Measurements from ENCODE around the gene BCO2. TPM values are rescaled to one million over a fixed set of nuclear protein-coding genes. Genes with fewer than 3 reads are reported as not detected.

Gene BCO2
- total and polyA plus RNA-seq, 2 donors = 1.4 to 5.5 TPM

DNA sequence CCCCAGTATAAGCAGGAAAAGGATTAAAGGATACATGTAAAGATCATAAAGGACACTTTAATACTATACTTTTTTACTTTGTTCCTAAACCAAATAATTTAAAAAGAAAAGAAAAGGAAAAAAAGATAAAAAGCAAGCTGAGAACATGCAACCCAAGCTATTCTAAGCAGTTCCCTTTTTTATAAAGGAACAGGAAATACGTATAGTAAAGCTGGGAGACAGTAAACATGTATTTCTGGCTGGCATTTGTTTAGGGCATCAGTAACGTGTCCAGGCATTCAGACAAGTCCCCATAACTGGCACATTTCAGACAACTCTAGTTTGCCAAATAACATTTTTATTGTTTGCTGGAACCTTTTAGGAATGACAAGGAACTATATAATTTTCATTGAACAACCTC, 24.9 kb downstream of the BCO2 start:
- Histone ChIP-seq H3K27me3 (ENCODE audit: control insufficient read depth in 2 of 2, insufficient read depth in 1 of 2, low read length in 1 of 2) (no peaks in the 10 kb centered on the region), H3K4me1 (ENCODE audit: control insufficient read depth in 2 of 2, insufficient read depth in 2 of 2, low read length in 2 of 2) (no peaks in the 10 kb centered on the region), H3K27ac (ENCODE audit: low read depth in 1 of 2, low read length in 1 of 2) (no peak overlapping the region), H3K4me3 (ENCODE audit: low read length in 2 of 2) (no peak overlapping the region), H3K9me3 (ENCODE audit: control insufficient read depth in 2 of 2, insufficient read depth in 1 of 2, low read length in 1 of 2) (no peaks in the 10 kb centered on the region), H3K36me3 (ENCODE audit: control insufficient read depth in 2 of 2, insufficient read depth in 2 of 2, low read length in 1 of 2) (no peaks in the 10 kb centered on the region)
- no peak for DNase-seq (ENCODE audit: low read depth in 6 of 9, low spot score in 9 of 9)
- 22% methylated on average over 2 of the region's 2 CpGs for WGBS

DNA sequence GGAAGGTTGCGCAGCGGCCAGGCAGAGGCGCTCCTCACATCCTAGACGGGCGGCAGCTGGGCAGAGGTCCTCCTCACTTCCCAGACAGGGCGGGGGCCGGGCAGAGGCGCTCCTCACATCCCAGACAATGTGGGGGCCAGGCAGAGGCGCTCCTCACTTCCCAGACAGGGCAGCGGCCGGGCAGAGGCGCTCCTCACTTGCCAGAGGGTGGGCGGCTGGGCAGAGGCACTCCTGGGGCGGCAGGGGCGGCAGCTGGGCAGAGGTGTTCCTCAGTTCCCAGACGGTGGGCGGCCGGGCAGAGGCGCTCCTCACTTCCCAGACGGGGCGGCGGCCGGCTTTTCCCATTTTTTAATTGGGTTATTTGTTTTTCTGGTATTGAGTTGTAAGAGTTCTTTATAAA, 30.8 kb downstream of the BCO2 start:
- Histone ChIP-seq H3K9me3 (ENCODE audit: control insufficient read depth in 2 of 2, insufficient read depth in 1 of 2, low read length in 1 of 2) (no peaks in the 10 kb centered on the region), H3K27ac (ENCODE audit: low read depth in 1 of 2, low read length in 1 of 2) (no peak overlapping the region), H3K36me3 (ENCODE audit: control insufficient read depth in 2 of 2, insufficient read depth in 2 of 2, low read length in 1 of 2) (no peaks in the 10 kb centered on the region), H3K4me3 (ENCODE audit: low read length in 2 of 2) (no peak overlapping the region), H3K27me3 (ENCODE audit: control insufficient read depth in 2 of 2, insufficient read depth in 1 of 2, low read length in 1 of 2) (no peaks in the 10 kb centered on the region), H3K4me1 (ENCODE audit: control insufficient read depth in 2 of 2, insufficient read depth in 2 of 2, low read length in 2 of 2) (no peaks in the 10 kb centered on the region)
- WGBS = 96% methylated on average over 23 of the region's 23 CpGs
- no peak for DNase-seq (ENCODE audit: low read depth in 6 of 9, low spot score in 9 of 9)

DNA sequence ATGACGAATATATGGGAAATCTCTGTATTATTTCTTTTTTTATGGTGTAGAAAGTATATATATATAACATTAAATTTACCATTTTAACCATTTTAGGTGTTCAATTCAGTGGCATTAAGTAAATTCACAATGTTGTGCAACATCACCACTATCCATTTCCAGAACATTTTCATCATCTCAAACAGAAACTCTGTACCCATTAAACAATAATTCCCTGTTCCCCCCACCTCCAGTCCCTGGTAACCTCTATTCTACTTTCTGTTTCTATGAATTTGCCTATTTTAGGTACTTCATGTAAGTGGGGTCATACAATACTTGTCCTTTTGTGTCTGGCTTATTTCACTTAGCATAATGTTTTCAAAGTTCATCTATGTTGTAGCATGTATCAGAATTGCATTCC, 35.6 kb downstream of the BCO2 start:
- Histone ChIP-seq H3K36me3 (ENCODE audit: control insufficient read depth in 2 of 2, insufficient read depth in 2 of 2, low read length in 1 of 2) (no peaks in the 10 kb centered on the region), H3K27ac (ENCODE audit: low read depth in 1 of 2, low read length in 1 of 2) (no peak overlapping the region), H3K4me1 (ENCODE audit: control insufficient read depth in 2 of 2, insufficient read depth in 2 of 2, low read length in 2 of 2) (no peaks in the 10 kb centered on the region), H3K9me3 (ENCODE audit: control insufficient read depth in 2 of 2, insufficient read depth in 1 of 2, low read length in 1 of 2) (no peaks in the 10 kb centered on the region), H3K27me3 (ENCODE audit: control insufficient read depth in 2 of 2, insufficient read depth in 1 of 2, low read length in 1 of 2) (no peaks in the 10 kb centered on the region), H3K4me3 (ENCODE audit: low read length in 2 of 2) (no peak overlapping the region)
- DNase-seq (ENCODE audit: low read depth in 6 of 9, low spot score in 9 of 9) = no peak
- WGBS = 96% methylated on average over 1 of the region's 1 CpG

DNA sequence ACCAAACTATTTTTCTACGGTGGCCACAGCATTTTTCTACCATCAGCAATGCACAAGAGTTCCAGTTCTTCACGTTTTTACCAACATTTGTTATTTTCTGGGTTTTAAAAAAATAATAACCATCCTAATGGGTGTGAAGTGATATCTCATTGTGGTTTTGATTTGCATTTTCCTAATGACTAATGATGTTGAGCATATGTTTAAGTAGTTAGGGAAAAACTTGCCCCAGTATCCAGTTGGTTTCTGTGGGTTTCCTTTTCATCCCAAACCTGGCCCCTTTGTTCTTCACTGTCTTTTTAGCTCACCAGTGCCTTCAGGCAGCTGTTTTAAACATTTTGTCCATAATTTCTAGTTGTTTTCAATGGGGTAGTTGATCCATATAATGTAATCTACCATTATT, 36.2 kb downstream of the BCO2 start:
- no peaks in the 10 kb centered on the region for H3K9me3 ChIP-seq (ENCODE audit: control insufficient read depth in 2 of 2, insufficient read depth in 1 of 2, low read length in 1 of 2)
- no peak overlapping the region for H3K27ac ChIP-seq (ENCODE audit: low read depth in 1 of 2, low read length in 1 of 2)
- H3K4me1 ChIP-seq (ENCODE audit: control insufficient read depth in 2 of 2, insufficient read depth in 2 of 2, low read length in 2 of 2) = no peaks in the 10 kb centered on the region
- DNase-seq (ENCODE audit: low read depth in 6 of 9, low spot score in 9 of 9) = no peak
- H3K27me3 ChIP-seq (ENCODE audit: control insufficient read depth in 2 of 2, insufficient read depth in 1 of 2, low read length in 1 of 2) = no peaks in the 10 kb centered on the region
- no peak overlapping the region for H3K4me3 ChIP-seq (ENCODE audit: low read length in 2 of 2)
- 42% methylated on average over 2 of the region's 2 CpGs for WGBS
- no peaks in the 10 kb centered on the region for H3K36me3 ChIP-seq (ENCODE audit: control insufficient read depth in 2 of 2, insufficient read depth in 2 of 2, low read length in 1 of 2)

DNA sequence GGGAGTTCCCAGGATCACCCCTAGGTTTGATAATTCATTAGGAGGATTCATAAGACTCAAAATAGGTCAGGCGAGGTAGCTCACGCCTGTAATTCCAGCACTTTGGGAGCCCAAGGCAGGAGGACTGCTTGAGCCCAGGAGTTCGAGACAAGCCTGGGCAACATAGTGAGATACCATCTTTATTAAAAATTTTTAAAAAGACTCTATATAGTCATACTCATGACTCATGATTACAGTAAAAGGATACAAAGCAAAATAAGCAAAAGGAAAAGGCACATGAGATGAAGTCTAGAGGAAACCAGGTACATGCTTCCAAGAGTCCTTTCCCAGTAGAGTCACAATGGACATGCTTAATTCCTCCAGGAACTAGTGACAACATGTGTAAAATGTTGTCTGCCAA, 37.0 kb downstream of the BCO2 start:
- Histone ChIP-seq H3K4me3 (ENCODE audit: low read length in 2 of 2) (no peak overlapping the region), H3K4me1 (ENCODE audit: control insufficient read depth in 2 of 2, insufficient read depth in 2 of 2, low read length in 2 of 2) (no peaks in the 10 kb centered on the region), H3K36me3 (ENCODE audit: control insufficient read depth in 2 of 2, insufficient read depth in 2 of 2, low read length in 1 of 2) (no peaks in the 10 kb centered on the region), H3K27me3 (ENCODE audit: control insufficient read depth in 2 of 2, insufficient read depth in 1 of 2, low read length in 1 of 2) (no peaks in the 10 kb centered on the region), H3K27ac (ENCODE audit: low read depth in 1 of 2, low read length in 1 of 2) (no peak overlapping the region), H3K9me3 (ENCODE audit: control insufficient read depth in 2 of 2, insufficient read depth in 1 of 2, low read length in 1 of 2) (no peaks in the 10 kb centered on the region)
- 98% methylated on average over 3 of the region's 3 CpGs for WGBS
- DNase-seq (ENCODE audit: low read depth in 6 of 9, low spot score in 9 of 9) = no peak

DNA sequence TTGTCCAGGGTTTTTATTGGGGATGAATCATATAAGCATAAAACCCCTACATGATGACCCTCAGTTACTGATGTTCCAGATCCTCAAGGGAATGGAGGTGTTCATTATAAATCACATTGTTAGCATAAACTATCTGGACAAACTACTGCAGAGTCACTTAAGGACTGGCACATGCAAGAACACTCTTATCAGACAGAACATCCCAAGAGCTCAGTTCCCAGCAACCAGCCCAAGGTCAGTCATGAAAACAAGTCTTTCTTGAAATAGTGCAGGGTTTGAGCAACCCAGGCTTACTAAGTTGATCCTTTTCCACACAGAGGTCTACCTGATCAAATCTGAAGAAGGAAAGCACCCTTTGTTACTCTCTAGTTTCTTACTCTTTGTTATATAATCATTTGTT, 37.4 kb downstream of the BCO2 start:
- no peaks in the 10 kb centered on the region for H3K9me3 ChIP-seq (ENCODE audit: control insufficient read depth in 2 of 2, insufficient read depth in 1 of 2, low read length in 1 of 2)
- H3K36me3 ChIP-seq (ENCODE audit: control insufficient read depth in 2 of 2, insufficient read depth in 2 of 2, low read length in 1 of 2) = no peaks in the 10 kb centered on the region
- no peak overlapping the region for H3K4me3 ChIP-seq (ENCODE audit: low read length in 2 of 2)
- no peak overlapping the region for H3K27ac ChIP-seq (ENCODE audit: low read depth in 1 of 2, low read length in 1 of 2)
- DNase-seq (ENCODE audit: low read depth in 6 of 9, low spot score in 9 of 9) = no peak
- H3K4me1 ChIP-seq (ENCODE audit: control insufficient read depth in 2 of 2, insufficient read depth in 2 of 2, low read length in 2 of 2) = no peaks in the 10 kb centered on the region
- no peaks in the 10 kb centered on the region for H3K27me3 ChIP-seq (ENCODE audit: control insufficient read depth in 2 of 2, insufficient read depth in 1 of 2, low read length in 1 of 2)

DNA sequence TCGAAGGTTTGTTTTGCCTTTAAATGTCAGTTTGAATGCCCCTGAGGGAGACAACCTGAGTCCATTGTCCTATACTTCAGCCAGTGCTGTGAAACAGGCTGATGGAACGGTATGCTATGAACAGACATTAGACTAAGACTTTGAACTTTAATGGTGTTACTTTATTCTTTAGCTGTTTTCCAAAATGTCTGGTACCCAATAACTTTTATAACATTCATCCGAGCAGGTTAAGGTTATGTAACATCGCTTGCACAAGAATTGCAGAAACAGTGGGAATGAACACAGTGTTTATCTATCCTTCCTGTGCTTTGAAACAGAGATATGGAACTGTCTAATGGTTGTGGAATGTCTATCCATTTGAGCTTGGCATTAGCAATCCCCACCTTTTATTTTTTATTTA, 38.4 kb downstream of the BCO2 start:
- H3K27me3 ChIP-seq (ENCODE audit: control insufficient read depth in 2 of 2, insufficient read depth in 1 of 2, low read length in 1 of 2) = no peaks in the 10 kb centered on the region
- no peak for DNase-seq (ENCODE audit: low read depth in 6 of 9, low spot score in 9 of 9)
- H3K27ac ChIP-seq (ENCODE audit: low read depth in 1 of 2, low read length in 1 of 2) = no peak overlapping the region
- no peak overlapping the region for H3K4me3 ChIP-seq (ENCODE audit: low read length in 2 of 2)
- H3K36me3 ChIP-seq (ENCODE audit: control insufficient read depth in 2 of 2, insufficient read depth in 2 of 2, low read length in 1 of 2) = no peaks in the 10 kb centered on the region
- no peaks in the 10 kb centered on the region for H3K4me1 ChIP-seq (ENCODE audit: control insufficient read depth in 2 of 2, insufficient read depth in 2 of 2, low read length in 2 of 2)
- H3K9me3 ChIP-seq (ENCODE audit: control insufficient read depth in 2 of 2, insufficient read depth in 1 of 2, low read length in 1 of 2) = no peaks in the 10 kb centered on the region
- WGBS = 96% methylated on average over 4 of the region's 4 CpGs

DNA sequence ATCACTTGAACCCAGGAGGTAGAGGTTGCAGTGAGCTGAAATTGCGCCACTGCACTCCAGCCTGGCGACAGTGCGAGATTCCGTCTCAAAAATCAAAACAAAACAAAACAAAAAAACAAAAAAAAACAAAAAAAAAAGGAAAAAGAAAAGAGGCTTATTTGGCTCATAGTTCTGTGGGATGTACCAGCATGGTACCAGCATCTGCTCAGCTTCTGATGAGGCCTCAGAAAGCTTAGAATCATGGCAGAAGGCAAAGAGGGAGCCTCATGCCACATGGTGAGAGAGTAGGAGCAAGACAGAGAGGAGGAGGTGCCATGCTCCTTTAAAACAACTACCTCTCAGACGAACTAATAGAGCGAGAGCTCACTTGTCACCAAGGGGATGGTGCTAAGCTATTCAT, 40.3 kb downstream of the BCO2 start:
- DNase-seq (ENCODE audit: low read depth in 6 of 9, low spot score in 9 of 9) = no peak
- no peaks in the 10 kb centered on the region for H3K36me3 ChIP-seq (ENCODE audit: control insufficient read depth in 2 of 2, insufficient read depth in 2 of 2, low read length in 1 of 2)
- no peaks in the 10 kb centered on the region for H3K9me3 ChIP-seq (ENCODE audit: control insufficient read depth in 2 of 2, insufficient read depth in 1 of 2, low read length in 1 of 2)
- WGBS = 96% methylated on average over 6 of the region's 6 CpGs
- no peak overlapping the region for H3K27ac ChIP-seq (ENCODE audit: low read depth in 1 of 2, low read length in 1 of 2)
- no peak overlapping the region for H3K4me3 ChIP-seq (ENCODE audit: low read length in 2 of 2)
- H3K27me3 ChIP-seq (ENCODE audit: control insufficient read depth in 2 of 2, insufficient read depth in 1 of 2, low read length in 1 of 2) = no peaks in the 10 kb centered on the region
- no peaks in the 10 kb centered on the region for H3K4me1 ChIP-seq (ENCODE audit: control insufficient read depth in 2 of 2, insufficient read depth in 2 of 2, low read length in 2 of 2)

DNA sequence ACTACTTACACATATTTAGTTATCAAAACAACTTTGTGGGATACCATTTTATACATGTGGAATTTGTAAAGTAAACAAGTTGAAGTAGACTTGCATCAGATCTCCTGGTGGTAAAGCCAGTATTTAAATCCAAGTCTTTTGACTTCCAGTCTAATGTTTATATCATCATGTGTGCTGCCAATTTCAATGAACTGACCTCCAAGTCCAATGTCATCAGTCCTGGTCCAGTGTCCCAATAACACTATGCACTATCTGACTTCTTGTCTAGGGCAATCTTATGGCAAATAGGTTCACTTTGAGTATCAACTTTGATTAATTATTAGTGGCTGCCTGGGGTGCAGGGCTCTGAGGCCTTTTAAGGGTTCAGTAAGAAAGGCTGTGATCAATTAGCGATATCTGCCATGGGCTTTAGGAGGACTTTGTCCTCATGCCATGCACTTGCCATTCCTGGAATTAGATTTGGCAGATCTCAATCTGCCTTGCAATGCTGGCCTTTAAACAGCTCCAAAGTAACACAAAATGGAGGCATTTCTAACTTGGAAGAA, 41.3 kb downstream of the BCO2 start:
- Histone ChIP-seq H3K36me3 (ENCODE audit: control insufficient read depth in 2 of 2, insufficient read depth in 2 of 2, low read length in 1 of 2) (no peaks in the 10 kb centered on the region), H3K27ac (ENCODE audit: low read depth in 1 of 2, low read length in 1 of 2) (no peak overlapping the region), H3K4me1 (ENCODE audit: control insufficient read depth in 2 of 2, insufficient read depth in 2 of 2, low read length in 2 of 2) (no peaks in the 10 kb centered on the region), H3K4me3 (ENCODE audit: low read length in 2 of 2) (no peak overlapping the region), H3K27me3 (ENCODE audit: control insufficient read depth in 2 of 2, insufficient read depth in 1 of 2, low read length in 1 of 2) (no peaks in the 10 kb centered on the region), H3K9me3 (ENCODE audit: control insufficient read depth in 2 of 2, insufficient read depth in 1 of 2, low read length in 1 of 2) (no peaks in the 10 kb centered on the region)
- DNase-seq (ENCODE audit: low read depth in 6 of 9, low spot score in 9 of 9) = no peak
- 95% methylated on average over 1 of the region's 1 CpG for WGBS

All from thymus (tissue), 11 donors.